Measurements from ENCODE around the gene SRSF4. TPM values are rescaled to one million over a fixed set of nuclear protein-coding genes. Genes with fewer than 3 reads are reported as not detected.
A peak's percentile ranks its signal among the peaks of the same experiment; 100 is the strongest.

SRSF4 gene
- total and polyA plus RNA-seq, 9 of the 15 experiments (the other 6 are each of a cell fraction or from before 2014, with no cell fraction given): 15.9 to 132 (median 82.0) TPM

- TF ChIP-seq ZBTB43 (CRISPR knock-in tag; IDR thresholded peaks at IDR 0.05) (no peak; the same call in 1 of the 2 replicates), ZBTB34 (CRISPR knock-in tag; IDR thresholded peaks at IDR 0.05) (no peak), SRSF3 (IDR thresholded peaks at IDR 0.05; ENCODE audit: insufficient read depth, low read length) (peak; percentile 91; the same call in 1 of the 2 replicates), MYBL2 (IDR thresholded peaks at IDR 0.05; ENCODE audit: low read depth) (no peak; the same call in 1 of the 2 replicates), MYBL2 (CRISPR knock-in tag; IDR thresholded peaks at IDR 0.05; ENCODE audit: borderline replicate concordance) (no peak), MCM3 (IDR thresholded peaks at IDR 0.05) (no peak), PCBP2 (IDR thresholded peaks at IDR 0.05; ENCODE audit: low read depth, low read length, poor library complexity, severe bottlenecking) (no peak), ZNF785 (CRISPR knock-in tag; IDR thresholded peaks at IDR 0.05) (no peak; the same call in 1 of the 2 replicates), NONO (IDR thresholded peaks at IDR 0.05; ENCODE audit: low read depth in 2 of 2, low read length in 1 of 2) (peak; percentile 55 to 79), ATF6 (CRISPR knock-in tag; IDR thresholded peaks at IDR 0.05) (peak; percentile 49; the same call in 1 of the 2 replicates), ESRRA (IDR thresholded peaks at IDR 0.05; ENCODE audit: borderline replicate concordance, low read depth) (peak; percentile 98; the same call in 1 of the 2 replicates), MAFF (IDR thresholded peaks at IDR 0.05; ENCODE audit: low read length) (no peak), ERF (CRISPR knock-in tag; IDR thresholded peaks at IDR 0.05) (peak; percentile 82; the same call in 1 of the 2 replicates), ZC3H11A (IDR thresholded peaks at IDR 0.05; ENCODE audit: low read depth, low read length) (0 out of 2 replicates have a peak, but pooled peaks have one; percentile 44), HOXB6 (CRISPR knock-in tag; IDR thresholded peaks at IDR 0.05; ENCODE audit: borderline replicate concordance) (no peak), EP400 (IDR thresholded peaks at IDR 0.05) (peak; percentile 80; the same call in 1 of the 2 replicates)
- TF ChIP-seq, protein P1, sequence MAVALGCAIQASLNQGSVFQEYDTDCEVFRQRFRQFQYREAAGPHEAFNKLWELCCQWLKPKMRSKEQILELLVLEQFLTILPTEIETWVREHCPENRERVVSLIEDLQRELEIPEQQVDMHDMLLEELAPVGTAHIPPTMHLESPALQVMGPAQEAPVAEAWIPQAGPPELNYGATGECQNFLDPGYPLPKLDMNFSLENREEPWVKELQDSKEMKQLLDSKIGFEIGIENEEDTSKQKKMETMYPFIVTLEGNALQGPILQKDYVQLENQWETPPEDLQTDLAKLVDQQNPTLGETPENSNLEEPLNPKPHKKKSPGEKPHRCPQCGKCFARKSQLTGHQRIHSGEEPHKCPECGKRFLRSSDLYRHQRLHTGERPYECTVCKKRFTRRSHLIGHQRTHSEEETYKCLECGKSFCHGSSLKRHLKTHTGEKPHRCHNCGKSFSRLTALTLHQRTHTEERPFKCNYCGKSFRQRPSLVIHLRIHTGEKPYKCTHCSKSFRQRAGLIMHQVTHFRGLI (CRISPR knock-in tag; IDR thresholded peaks at IDR 0.05): no peak
- TF ChIP-seq, protein P2, sequence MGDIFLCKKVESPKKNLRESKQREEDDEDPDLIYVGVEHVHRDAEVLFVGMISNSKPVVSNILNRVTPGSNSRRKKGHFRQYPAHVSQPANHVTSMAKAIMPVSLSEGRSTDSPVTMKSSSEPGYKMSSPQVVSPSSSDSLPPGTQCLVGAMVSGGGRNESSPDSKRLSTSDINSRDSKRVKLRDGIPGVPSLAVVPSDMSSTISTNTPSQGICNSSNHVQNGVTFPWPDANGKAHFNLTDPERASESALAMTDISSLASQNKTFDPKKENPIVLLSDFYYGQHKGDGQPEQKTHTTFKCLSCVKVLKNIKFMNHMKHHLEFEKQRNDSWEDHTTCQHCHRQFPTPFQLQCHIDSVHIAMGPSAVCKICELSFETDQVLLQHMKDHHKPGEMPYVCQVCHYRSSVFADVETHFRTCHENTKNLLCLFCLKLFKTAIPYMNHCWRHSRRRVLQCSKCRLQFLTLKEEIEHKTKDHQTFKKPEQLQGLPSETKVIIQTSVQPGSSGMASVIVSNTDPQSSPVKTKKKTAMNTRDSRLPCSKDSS (IDR thresholded peaks at IDR 0.05; ENCODE audit: low read depth, partially characterized antibody): no peak
Observed at GRCh38 chr1:29181413-29182225, at the start of gene SRSF4 (continued).

Measured in K562 (cell line).